GM18868 (cell line): ENCODE measurements around the gene ERLIN1.
"Not testable (repeated sequence)": the region's sequence is repeated elsewhere in the genome, so short reads cannot be mapped to it uniquely, and the experiment has no call there.

ENCODE experiments used
- ATAC-seq: cut with Tn5 transposase; IDR thresholded peaks from one replicate; pipeline ENCODE4 v1.9.1; 2021; ENCODE audit warnings: mild to moderate bottlenecking, moderate library complexity; ENCODE audit not compliant: unreplicated experiment

ERLIN1 gene

GRCh38 chr10:100138921-100139496 is 46.8 kb downstream of the ERLIN1 start:
- ATAC-seq = no peak

- ATAC-seq = no peak
Observed at GRCh38 chr10:100135486-100135885, 50.3 kb downstream of the ERLIN1 start.

DNA sequence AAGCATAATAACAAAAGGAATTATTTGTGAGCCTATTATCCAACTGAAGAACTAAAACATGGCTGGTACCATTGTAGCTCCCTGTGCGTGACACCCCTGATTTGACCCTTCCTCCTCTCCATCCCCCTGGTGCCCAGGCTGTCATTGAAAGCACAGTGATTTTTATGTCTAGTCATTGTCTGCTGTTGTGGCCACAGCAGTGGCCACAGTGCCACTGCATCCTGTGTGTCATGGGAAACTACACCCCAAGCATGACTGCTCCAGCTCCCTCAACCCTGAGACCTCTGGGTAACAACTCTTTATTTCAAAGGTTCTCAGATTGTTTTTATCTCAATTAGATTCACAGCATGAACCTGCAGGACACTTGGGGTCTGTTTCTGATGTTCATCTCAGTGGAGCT is 52.0 kb downstream of the ERLIN1 start:
- no peak for ATAC-seq

DNA sequence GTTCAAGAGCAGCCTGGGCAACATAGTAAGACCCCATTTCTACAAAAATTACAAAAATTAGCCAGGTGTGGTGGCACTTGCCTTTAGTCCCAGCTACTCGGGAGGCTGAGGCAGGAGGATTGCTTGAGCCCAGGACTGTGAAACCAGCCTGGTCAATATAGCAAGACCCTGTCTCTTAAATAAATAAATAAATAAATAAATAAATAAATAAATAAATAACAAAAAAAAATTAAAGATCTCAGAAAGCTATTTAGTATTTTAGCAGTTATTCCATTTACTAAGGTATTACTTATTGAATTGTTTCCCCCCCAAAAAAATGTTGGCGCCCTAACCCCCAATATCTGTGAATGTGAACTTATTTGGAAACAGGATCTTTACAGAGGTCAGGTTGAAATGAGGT is 53.4 kb downstream of the ERLIN1 start:
- ATAC-seq = no peak

- ATAC-seq = no peak
Observed at GRCh38 chr10:100131571-100131970, 54.3 kb downstream of the ERLIN1 start.

DNA sequence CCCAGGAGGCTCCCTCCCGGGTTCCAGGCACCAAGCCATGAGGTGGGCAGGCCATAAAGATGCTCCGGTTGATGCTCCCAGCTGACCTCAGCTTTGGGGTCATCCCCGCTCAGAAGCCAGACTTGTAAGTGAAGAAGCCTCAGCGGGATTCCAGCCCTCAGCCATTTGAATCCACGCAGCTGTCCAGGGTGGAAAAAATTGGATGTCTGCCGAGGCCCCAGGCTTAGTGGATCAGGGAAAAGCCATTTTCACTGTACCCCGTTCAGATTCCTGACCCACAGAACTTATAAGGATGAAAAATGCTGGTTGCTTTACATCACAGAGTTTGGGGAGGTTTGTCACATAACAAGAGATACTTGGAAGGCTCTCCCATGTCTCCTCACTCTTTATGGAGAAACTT is 55.0 kb downstream of the ERLIN1 start:
- no peak for ATAC-seq

GRCh38 chr10:100129424-100129823 is 56.4 kb downstream of the ERLIN1 start:
- no peak for ATAC-seq

GRCh38 chr10:100128951-100129350 is 56.9 kb downstream of the ERLIN1 start:
- no peak for ATAC-seq

- not testable (repeated sequence) for ATAC-seq
Observed at GRCh38 chr10:100125335-100125734, 60.5 kb downstream of the ERLIN1 start.

DNA sequence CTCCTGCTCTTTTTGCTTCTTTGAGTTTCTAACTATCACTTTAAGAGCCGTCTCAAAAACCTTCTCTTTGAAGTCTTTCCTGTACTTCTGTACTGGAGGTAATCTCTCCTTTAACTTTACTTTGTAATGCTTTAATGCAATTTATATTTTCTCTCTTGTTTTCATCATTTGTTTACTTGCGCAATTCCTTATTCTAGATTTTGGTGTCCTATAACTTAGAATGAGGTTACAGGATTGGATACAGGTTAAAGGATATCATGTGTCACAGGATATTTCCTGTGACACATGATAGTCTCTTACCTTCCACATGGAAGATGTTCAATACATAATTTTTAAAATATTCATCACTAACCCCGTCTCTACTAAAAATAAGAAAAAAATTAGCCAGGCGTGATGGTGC is 61.7 kb downstream of the ERLIN1 start:
- ATAC-seq = no peak

DNA sequence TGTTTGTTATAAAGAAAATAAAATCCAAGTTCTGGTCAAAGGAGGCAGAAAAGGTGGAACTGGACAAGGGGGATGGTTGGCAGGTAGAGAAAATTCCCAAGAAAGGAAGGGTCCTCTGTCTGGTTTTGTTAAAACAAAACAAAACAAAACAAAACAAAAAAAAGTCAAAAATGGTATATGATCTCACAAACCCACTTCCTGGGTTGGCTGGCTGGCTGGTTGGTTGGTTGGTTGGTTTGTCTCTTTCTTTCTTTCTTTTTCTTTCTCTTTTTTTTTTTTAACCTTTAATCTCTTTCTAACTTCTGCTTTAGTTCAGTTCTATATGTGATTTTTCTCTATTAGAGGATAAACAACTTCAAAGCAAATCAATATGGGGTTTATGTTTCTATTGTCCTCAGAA is 63.0 kb downstream of the ERLIN1 start:
- ATAC-seq = no peak

GRCh38 chr10:100120550-100120949 is 65.3 kb downstream of the ERLIN1 start:
- no peak for ATAC-seq

DNA sequence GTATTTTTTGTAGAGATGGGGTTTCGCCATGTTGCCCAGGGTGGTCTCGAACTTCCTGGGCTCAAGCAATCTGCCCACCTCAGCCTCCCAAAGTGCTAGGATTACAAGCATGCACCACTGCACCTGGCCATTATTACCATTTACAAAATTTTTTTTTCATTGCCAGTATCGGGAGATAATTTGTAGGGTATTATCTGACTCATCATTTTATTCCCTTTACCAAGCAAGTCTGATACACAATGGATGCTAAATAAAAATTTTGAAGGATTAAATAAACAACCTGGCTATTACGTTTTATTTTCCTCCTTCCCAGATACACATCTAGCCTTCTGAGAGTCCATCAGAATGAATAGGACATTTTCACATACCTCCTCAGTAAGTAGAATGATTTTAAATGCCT is 66.1 kb downstream of the ERLIN1 start:
- ATAC-seq = no peak

DNA sequence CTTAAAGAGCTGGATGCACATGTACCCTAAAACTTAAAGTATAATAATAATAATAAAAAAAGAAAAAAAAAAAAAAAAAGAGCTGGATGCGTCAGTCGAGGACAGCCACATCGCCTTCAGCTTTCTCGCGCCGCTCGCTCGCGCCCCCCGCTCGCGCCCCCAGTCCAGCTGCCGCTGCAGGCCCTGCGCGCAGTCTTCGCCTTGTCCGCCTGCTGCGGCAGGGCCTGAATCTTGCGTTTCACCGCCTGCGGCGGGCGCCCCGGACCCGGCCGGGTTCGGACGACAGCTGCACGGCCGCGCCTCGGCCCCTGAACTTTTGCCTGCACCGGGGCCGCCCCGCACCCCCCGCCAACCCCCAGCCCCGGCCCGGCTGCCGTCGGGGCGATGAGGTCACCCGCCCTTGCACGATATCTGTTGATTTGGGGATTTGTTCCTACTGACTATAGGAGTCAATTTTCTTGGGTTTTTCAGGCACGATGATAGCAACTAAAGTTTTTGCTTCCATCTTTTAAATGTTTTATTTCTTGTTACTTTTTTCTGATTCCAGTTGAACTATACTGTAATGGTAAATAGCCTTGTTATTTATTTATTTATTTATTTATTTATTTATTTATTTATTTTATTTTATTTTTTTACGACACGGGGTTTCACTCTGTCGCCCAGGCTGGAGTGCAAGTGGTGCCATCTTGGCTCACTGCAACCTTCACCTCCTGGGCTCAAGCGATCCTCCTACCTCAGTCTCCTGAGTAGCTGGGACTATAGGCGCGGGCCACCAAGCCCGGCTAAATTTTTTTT is 70.7 kb downstream of the ERLIN1 start:
- no peak for ATAC-seq

- no peak for ATAC-seq
Observed at GRCh38 chr10:100114460-100114859, 71.4 kb downstream of the ERLIN1 start.

DNA sequence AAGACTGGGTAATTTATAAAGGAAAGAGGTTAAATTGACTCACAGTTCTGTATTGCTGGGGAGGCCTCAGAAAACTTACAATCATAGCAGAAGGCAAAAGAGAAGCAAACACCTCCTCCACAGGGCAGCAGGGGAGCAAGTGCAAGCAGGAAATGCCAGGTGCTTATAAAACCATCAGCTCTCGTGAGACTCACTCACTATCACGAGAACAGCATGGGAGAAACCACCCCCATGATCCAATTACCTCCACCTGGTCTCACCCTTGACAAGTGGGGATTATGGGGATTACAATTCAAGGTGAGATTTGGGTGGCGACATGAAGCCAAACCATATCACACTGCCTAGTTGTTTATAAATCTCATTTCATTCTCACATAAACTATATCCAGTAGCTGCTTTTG is 76.2 kb downstream of the ERLIN1 start:
- ATAC-seq = no peak

GRCh38 chr10:100106865-100107264 is 79.0 kb downstream of the ERLIN1 start:
- ATAC-seq = no peak

GRCh38 chr10:100104300-100104699 is 81.5 kb downstream of the ERLIN1 start:
- ATAC-seq = no peak

GRCh38 chr10:100103581-100103980 is 82.2 kb downstream of the ERLIN1 start:
- no peak for ATAC-seq

GRCh38 chr10:100101192-100102076 is 84.4 kb downstream of the ERLIN1 start:
- ATAC-seq = no peak

DNA sequence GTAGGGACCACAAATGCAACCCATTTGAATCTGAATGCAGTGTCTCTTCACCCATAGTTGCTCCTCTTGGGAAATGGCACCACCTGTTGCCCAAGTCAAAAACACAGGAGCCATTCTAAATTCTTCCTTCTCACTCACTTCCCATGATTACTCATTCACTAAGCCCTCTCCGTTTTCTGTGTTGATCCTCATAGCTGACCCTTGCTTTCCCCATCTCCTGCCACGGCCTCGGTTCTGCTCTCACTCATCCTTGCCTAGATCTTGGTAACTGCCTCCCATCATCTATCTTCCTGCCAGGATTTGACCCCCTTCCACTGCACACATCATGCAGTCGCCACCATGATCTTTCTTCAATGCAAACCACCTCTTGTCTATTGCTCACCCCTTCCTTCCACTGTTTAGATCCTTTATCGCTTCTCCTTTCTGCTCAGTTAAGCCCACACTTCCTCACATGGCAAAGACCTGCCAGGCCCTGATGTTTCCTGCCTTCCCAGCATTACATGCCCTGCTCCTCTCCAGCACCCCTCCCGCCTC is 85.1 kb downstream of the ERLIN1 start:
- no peak for ATAC-seq
